ENCODE results near the gene CDKAL1. TPM values are rescaled to one million over a fixed set of nuclear protein-coding genes. Genes with fewer than 3 reads are reported as not detected.

CDKAL1 gene
- total RNA-seq, 1 donor from 2014 or later: 24.8 TPM

- Mint-ChIP-seq H3K27ac (ENCODE audit: unreplicated experiment) (no peak overlapping the region), H3K4me1 (ENCODE audit: low read depth, unreplicated experiment) (peaks cover 11% of the 10 kb centered on the region), H3K9me3 (ENCODE audit: unreplicated experiment) (peaks cover 3% of the 10 kb centered on the region), H3K4me3 (ENCODE audit: unreplicated experiment) (no peak overlapping the region), H3K27me3 (ENCODE audit: unreplicated experiment) (peaks cover 2% of the 10 kb centered on the region), H3K36me3 (ENCODE audit: unreplicated experiment) (no peaks in the 10 kb centered on the region)
- TF ChIP-seq CTCF (IDR thresholded peaks at IDR 0.05; ENCODE audit: partially characterized antibody, unreplicated experiment): no peak
- DNase-seq: no peak
These were observed 561.2 kb downstream of the CDKAL1 start for GRCh38 chr6:21095462-21095861.

GRCh38 chr6:21098134-21098533 is 563.9 kb downstream of the CDKAL1 start:
- no peaks in the 10 kb centered on the region for H3K36me3 Mint-ChIP-seq (ENCODE audit: unreplicated experiment)
- no peak overlapping the region for H3K4me3 Mint-ChIP-seq (ENCODE audit: unreplicated experiment)
- H3K4me1 Mint-ChIP-seq (ENCODE audit: low read depth, unreplicated experiment): peaks cover 19% of the 10 kb centered on the region
- TF ChIP-seq CTCF (IDR thresholded peaks at IDR 0.05; ENCODE audit: partially characterized antibody, unreplicated experiment): no peak
- peaks cover 3% of the 10 kb centered on the region for H3K9me3 Mint-ChIP-seq (ENCODE audit: unreplicated experiment)
- no peak overlapping the region for H3K27ac Mint-ChIP-seq (ENCODE audit: unreplicated experiment)
- H3K27me3 Mint-ChIP-seq (ENCODE audit: unreplicated experiment): no peaks in the 10 kb centered on the region
- no peak for DNase-seq

DNA sequence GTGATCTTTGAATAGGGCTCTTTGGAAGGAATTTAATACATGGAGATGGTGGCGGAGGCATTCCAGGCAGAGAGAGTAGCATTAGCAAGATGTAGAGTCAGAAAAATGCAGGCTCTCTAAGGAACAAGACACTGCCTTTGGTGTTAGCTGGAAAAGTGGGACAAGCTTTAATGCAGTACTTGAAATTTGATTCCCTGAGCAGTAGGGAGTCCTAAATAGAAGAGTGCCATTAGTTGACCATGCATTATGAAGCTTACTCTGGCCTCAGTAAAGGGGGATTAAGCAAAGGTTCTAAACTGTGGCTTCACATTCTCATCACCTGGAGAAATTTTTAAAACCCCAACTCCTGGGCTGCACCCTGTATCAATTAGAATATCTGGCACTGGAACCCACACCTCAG is 564.5 kb downstream of the CDKAL1 start:
- Mint-ChIP-seq H3K9me3 (ENCODE audit: unreplicated experiment) (peaks cover 3% of the 10 kb centered on the region), H3K36me3 (ENCODE audit: unreplicated experiment) (no peaks in the 10 kb centered on the region), H3K27ac (ENCODE audit: unreplicated experiment) (no peak overlapping the region), H3K27me3 (ENCODE audit: unreplicated experiment) (no peaks in the 10 kb centered on the region), H3K4me3 (ENCODE audit: unreplicated experiment) (no peak overlapping the region), H3K4me1 (ENCODE audit: low read depth, unreplicated experiment) (peaks cover 16% of the 10 kb centered on the region)
- TF ChIP-seq CTCF (IDR thresholded peaks at IDR 0.05; ENCODE audit: partially characterized antibody, unreplicated experiment): no peak
- no peak for DNase-seq

- peaks cover 16% of the 10 kb centered on the region for H3K4me1 Mint-ChIP-seq (ENCODE audit: low read depth, unreplicated experiment)
- no peak for DNase-seq
- H3K4me3 Mint-ChIP-seq (ENCODE audit: unreplicated experiment): no peak overlapping the region
- H3K36me3 Mint-ChIP-seq (ENCODE audit: unreplicated experiment): no peaks in the 10 kb centered on the region
- no peaks in the 10 kb centered on the region for H3K27me3 Mint-ChIP-seq (ENCODE audit: unreplicated experiment)
- H3K27ac Mint-ChIP-seq (ENCODE audit: unreplicated experiment): no peak overlapping the region
- no peaks in the 10 kb centered on the region for H3K9me3 Mint-ChIP-seq (ENCODE audit: unreplicated experiment)
- no peak for TF ChIP-seq CTCF (IDR thresholded peaks at IDR 0.05; ENCODE audit: partially characterized antibody, unreplicated experiment)
These were observed 565.4 kb downstream of the CDKAL1 start for GRCh38 chr6:21099338-21100314.

- Mint-ChIP-seq H3K36me3 (ENCODE audit: unreplicated experiment) (no peaks in the 10 kb centered on the region), H3K27ac (ENCODE audit: unreplicated experiment) (no peak overlapping the region), H3K27me3 (ENCODE audit: unreplicated experiment) (no peaks in the 10 kb centered on the region), H3K4me1 (ENCODE audit: low read depth, unreplicated experiment) (peaks cover 13% of the 10 kb centered on the region), H3K4me3 (ENCODE audit: unreplicated experiment) (no peak overlapping the region), H3K9me3 (ENCODE audit: unreplicated experiment) (no peaks in the 10 kb centered on the region)
- DNase-seq: no peak
- TF ChIP-seq CTCF (IDR thresholded peaks at IDR 0.05; ENCODE audit: partially characterized antibody, unreplicated experiment): no peak
These were observed 566.7 kb downstream of the CDKAL1 start for GRCh38 chr6:21100991-21101390.

Data from glutamatergic neuron (in vitro differentiated cells).